NCI-H345 treated with DMSO at 0.1 percent for 48 hours (cell line): ENCODE measurements around the gene MDP1.

Experiments
- DNase-seq: peaks from one replicate; lab custom pipeline; 2025; ENCODE audit not compliant: unreplicated experiment; lab: John Stamatoyannopoulos, UW

The MDP1 gene

DNA sequence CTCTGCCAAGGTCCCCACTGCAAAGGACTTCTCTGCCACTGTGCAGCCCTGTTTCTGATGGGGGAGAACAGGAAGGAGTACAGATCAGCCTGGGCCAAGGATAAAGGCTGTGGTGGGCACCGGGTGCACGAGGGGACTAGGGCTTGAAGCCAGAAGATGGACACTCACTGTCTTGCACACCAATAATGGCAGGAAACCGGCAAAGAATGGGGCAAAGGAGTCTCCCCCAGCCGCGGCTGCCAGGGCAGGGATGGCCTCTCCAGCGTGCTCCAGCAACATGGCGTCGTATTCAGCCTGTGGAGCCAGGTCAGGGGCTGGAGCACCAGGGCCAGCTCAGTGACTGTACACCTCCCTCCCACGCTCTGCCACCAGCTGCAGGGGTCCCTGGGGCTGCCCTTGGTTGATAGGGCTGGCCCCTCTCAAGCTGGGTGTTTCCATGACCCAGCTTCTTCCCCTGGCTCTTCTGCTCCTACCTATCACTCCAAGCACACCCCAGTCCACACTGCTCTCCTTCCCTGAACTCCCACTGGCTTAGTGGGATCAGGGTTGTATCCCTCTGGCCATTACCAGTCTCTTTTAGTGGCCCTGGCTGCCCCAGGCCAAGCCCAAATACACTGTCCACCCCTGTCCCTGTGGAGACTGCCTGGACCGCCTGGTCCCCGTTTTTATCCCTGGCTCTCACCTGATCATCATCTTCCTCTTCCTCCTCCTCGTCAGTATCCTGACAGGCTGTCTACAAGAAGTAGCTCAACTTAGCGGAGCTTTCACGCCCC is 33.6 kb downstream of the MDP1 start:
- DNase-seq = no peak

DNA sequence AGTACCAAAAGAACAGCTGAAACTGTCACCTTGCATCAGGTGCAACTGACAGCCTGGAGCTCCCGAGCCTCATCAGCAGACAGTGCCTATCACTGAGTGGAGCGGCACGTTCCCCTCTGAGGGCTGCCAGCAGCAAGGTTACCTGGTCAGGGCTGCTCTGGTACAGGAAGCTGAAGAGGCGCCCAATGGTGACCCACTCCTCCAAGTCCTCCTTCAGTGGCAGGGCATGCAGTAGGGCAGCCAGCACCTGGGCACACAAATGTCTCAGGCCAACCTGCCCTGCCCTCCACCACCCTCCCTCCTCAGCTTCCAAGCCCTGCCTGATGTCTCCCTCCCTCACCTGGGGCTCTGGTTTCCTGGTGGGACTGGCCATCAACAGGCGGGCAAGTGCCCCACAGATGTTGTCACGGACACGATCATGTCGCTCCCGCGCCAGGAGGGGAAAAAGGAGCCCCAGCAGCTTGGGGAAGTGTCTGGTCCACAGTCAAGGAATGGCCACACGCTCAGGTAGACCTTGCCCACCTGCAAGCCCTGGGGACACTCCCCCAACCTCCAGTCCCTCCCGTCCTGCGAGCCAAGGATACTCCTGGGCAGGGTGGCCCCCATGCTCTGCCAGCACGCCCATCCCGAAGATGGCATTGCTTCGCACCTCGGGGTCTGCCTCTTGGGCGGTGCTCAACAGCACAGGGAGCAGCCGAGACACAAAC is 34.3 kb downstream of the MDP1 start:
- no peak for DNase-seq

DNA sequence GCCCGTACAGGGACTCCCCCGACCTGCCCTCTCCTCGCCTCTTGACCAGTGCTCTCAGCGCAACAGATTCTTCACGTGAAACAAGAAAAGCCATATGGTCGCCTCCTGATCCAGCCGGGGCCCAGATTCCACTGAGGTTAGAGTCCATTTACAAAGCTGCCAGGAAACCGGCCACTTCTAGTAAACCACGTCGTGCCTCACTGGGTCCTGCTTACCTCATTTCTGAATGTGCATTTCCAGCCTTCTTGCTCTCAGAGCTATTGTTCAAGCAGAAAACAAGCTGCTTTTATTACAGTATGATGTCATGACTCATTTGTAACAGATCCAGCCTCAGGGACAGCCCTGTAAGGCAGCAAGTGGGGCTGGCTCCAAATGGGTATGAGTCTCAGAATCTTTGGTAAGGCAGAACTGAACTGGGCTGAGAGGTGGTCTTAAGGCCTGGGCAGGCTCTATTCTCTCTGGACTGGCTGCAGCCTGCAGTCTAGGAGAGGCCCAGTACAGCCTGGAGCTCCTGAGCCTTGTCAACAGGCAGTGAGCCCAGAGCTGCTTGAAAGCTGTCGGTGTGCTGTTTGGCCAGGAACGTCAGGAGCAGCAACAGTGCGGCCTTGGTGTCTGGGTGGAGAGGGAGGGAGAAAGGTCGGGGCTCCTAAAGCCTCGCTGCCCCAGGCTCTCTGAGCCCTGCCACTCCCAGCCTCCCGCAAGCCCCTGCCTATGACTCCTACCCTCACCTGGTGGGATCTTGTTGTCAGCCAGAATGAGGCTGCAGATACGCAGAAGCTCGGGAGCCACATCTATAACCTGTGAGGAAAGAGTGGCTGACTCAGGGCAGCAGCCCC is 35.7 kb downstream of the MDP1 start:
- DNase-seq = no peak

DNA sequence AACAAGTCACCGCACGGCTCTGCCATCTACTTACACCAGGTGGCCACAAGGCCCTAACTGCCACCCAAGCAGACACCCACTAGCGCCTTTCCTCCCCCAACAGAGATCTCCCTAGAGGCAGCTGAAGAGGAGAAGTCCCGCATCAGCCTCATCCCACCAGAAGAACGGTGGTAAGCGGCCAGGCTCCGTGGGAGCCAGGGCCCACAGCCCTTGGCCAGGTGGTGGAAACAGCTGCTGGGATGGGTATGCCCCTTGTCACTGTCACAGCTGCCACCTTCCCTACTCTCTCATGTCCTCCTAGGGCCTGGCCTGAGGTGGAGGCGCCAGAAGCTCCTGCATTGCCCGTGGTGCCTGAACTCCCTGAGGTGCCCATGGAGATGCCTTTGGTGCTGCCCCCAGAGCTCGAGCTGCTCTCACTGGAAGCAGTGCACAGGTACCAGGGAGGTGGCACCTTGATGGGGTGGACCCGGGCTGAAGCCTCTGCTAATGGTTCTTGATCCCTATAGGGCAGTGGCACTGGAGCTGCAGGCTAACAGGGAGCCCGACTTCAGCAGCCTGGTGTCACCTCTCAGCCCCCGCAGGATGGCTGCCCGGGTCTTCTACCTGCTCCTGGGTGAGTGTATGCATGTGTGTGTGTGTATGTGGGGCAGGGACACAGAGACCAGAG is 36.4 kb downstream of the MDP1 start:
- DNase-seq = no peak

DNA sequence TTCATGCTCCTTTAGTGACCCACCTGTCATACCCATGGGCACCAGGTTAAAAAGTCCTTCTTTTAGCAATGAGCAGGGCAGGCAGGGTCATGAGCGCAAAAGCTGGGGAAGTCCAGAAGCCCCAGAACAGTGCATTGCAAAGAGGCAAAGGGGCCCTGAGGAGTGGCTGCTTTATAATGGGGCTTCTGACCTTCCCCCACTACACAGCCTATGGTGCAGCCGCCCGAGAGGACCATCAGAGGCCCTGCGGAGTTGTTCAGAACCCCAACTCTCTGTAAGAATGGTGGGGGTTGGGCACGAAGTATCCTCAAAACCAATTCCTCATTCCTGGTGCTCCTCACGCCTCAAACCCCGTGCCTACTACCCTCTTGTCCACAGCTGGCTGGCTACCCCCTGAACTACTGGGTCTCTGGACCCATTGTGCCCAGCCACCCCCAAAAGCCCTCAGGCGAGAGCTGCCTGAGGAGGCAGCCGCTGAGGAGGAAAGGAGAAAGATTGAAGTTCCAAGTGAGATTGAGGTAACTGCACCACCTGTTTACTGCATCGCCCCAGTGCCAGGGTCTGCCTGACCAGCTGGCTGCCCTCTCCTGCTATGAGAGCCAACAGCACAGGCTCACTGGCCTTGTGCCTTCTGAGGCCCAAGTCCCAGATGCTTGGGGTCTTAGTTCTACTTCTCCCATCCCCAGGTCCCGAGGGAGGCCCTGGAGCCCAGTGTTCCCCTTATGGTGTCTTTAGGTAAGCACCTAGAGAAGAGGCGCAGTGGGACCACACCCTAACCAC is 37.3 kb downstream of the MDP1 start:
- no peak for DNase-seq

DNA sequence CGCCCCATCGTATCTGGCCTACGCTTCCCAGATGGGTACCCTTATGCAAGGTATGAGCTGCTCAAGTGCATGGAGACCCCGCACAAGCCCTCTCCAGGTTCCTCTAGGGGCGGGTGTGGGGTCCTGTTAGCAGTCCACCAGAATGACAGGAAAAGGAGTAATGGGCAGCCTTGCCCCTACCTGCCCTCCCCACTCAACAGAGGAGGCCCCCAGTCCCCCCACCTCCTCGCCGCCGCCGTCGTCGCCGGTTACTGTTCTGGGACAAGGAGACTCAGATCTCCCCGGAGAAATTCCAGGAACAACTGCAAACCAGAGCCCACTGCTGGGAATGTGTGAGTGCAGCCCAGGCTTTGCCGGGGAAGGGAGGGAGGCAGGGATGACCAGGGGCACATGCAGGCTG is 38.0 kb downstream of the MDP1 start:
- DNase-seq = no peak

DNA sequence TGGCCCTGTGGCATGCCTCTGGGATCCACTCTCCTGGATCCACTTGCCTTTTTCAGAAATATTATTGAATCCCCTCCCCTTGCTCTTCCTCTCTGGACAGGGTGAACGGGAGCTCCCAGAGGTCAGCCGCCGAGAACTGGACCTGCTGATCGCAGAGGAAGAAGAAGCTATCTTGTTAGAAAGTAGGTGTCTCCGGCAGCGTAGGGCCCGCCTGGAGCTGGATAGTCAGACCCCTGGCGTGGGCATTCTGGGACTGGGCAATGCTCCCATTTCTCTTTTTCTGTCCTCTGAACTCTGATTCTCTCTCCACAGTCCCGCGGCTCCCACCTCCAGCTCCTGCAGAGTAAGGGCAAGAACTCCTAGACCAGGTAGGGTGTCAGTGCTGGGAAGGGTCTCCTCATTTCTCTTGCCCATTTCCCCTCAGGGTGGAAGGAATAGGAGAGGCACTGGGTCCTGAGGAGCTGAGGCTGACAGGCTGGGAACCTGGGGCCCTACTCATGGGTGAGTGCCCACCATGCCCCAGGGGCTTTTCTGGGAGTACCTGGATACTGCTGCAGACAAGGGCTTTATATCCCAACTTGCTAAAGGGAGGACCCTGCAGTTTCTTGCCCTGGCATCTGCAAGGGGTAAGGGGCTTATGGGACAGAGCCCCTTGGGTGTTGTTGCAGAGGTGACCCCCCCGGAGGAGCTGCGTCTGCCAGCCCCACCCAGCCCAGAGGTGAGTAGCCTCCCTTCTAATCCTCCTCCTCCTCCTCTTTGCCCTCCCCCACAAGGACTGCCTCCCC is 38.6 kb downstream of the MDP1 start:
- no peak for DNase-seq

DNA sequence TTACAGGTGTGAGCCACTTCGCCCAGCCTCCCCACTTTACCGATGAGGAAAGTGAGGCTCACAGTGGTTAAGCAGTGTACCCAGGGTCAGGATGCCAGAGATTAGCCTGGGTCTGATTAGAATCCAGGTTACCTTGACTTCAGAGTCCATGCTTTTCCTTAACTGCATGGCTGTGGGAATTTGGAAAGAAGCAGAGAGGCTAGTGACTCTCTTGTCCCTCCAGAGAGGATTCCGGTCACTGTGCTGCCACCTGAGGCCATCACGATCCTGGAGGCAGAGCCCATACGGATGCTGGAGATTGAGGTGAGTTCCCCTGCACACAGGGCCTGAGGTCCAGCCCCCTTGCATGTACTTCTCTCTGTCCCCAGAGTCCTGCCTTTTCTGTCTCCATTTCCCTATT is 39.3 kb downstream of the MDP1 start:
- DNase-seq = no peak

DNA sequence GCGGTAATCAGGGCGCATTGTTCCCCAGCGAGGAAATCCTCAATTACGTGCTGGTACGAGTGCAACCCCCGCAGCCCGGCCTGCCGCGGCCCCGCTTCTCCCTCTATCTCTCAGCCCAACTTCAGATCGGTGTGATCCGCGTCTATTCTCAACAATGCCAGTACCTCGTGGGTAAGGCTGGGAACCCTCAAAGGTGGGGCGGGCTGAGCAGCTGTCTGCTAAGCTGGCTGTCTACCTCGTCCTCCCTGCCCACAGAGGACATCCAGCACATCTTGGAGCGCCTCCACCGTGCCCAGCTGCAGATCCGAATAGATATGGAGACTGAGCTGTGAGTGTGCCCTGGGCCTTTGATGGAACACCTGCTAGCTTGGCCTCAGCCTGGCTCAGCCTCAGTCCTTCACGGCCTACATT is 43.0 kb downstream of the MDP1 start:
- no peak for DNase-seq

DNA sequence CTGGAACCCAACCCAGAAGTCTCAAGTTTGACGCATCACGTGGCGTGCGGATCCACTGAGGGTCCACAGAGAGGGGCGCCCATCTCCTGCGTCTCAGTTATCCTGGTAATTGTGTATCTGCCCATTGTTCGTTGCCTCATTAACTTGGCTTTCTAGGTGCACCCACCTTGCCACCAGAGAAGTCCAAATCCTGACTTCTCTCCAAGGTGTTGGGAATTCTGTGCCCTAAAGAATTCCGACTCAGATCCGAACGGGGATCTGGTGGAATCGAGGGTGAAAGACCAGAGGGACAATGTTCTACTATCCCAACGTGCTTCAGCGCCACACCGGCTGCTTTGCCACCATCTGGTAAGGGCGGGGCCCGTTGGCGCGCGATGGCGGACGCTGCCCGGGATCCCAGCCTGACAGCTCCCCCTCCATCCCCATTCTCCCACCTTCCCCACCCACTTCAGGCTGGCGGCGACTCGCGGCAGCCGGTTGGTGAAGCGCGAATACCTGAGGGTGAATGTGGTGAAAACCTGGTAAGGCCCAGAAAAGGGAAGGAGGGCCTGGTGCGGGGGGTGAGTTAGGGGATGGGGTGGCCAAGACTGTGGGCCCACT is 43.5 kb downstream of the MDP1 start:
- no peak for DNase-seq

DNA sequence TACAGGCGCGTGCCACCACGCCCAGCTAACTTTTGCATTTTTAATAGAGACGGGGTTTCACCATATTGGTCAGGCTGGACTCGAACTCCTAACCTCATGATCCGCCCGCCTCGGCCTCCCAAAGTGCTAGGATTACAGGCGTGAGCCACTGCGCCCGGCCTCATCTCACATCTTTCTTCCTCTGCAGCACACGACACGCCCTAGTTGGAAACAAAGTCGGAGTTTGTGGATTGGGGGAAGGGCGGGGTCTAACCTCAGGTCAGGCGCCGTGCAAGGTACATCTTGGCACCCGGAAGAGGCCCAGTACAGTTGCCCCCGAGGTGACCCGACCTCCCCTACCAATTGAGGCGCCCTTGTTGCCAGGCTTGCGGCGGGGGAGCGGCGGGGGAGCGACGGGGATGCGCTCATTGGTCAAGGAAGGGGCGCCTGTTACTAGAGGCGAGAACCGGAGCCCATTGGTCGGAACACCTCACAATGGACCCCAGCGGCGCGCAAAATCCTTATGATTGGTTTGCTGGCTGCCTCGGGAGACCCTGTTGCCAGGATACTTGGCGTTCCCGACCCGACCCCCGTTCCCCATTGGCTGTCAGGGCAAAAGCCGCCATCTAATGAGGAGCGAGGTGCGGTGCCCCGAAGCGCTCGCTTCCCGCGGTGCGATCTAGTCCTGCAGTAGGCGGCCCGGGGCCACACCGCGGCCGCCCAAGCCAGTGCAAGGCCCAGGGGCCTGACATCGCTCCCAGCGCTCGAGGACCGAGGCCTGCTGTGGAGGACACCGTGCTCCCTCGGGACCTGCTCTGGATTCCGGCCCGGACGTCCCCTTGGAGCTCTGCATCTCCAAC is 44.2 kb downstream of the MDP1 start, which contains the start of gene REC8:
Gene REC8, plus strand, starts transcription at position 659 of the 839 bp plus-strand sequence. CDS start 473 bp downstream, outside the sequence.
- peak; percentile 74 for DNase-seq

DNA sequence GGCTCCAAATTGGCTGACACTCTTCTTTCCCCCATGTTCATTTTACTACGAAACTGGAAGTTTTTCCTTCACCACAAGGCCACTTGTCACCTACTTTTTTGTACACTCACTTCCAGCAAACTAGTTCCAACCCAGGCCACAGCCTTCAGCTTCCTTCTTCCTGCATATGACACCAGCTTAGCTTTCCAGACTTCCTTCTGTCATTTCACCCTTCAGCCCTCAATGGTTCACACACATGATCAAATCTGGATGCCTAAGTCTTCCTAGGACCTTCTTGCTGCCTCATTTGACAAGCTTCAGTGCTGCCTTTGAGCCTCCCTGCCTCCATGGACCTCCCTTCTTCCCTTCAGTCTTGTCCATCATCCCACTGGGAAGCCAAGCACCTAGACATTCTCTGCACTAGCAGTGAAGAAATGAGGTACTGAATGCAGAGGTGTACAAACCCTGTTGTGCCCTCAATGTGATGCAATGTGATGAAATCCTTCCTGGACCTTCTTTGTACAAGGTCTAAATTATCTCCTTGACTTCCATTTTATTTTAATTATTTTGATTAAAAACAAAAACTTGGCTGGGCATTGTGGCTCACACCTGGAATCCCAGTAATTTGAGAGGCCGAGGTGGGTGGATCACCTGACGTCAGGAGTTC is 48.3 kb downstream of the MDP1 start:
- no peak for DNase-seq

DNA sequence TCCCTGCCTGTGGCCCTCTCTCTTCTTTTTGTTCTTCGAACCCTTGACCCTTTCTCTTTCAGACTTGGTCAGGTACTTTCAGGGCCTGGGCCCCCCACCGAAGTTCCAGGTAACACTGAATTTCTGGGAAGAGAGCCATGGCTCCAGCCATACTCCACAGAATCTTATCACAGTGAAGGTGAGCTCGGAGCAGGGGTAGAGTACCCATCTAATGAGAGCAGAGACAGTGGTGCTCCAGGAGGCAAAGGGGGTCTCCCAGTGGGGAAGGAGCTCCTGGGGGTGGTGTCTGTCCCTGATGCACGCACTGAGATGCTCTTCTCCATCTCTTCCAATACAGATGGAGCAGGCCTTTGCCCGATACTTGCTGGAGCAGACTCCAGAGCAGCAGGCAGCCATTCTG is 50.1 kb downstream of the MDP1 start:
- no peak for DNase-seq

DNA sequence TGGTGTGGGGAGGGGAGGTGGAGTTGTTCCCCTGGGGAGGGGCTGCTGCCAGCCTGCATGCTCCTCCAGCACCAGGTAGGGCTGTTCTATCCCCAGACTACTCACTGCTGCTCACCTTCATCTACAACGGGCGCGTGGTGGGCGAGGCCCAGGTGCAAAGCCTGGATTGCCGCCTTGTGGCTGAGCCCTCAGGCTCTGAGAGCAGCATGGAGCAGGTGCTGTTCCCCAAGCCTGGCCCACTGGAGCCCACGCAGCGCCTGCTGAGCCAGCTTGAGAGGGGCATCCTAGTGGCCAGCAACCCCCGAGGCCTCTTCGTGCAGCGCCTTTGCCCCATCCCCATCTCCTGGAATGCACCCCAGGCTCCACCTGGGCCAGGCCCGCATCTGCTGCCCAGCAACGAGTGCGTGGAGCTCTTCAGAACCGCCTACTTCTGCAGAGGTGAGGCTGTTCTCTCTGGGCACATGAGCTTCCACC is 51.3 kb downstream of the MDP1 start:
- no peak for DNase-seq
